ENCODE data around the gene AVEN. TPM values are rescaled to one million over a fixed set of nuclear protein-coding genes. Genes with fewer than 3 reads are reported as not detected.
"Not testable (repeated sequence)": the region's sequence is repeated elsewhere in the genome, so short reads cannot be mapped to it uniquely, and the experiment has no call there.

AVEN gene
- total RNA-seq, 1 donor from 2014 or later = 27.3 TPM

- H3K27me3 Mint-ChIP-seq (ENCODE audit: low read depth) = no peaks in the 10 kb centered on the region
- H3K36me3 Mint-ChIP-seq (ENCODE audit: low read depth) = peaks cover 7% of the 10 kb centered on the region
- H3K4me1 Mint-ChIP-seq (ENCODE audit: low read depth) = no peaks in the 10 kb centered on the region
- H3K4me3 Mint-ChIP-seq (ENCODE audit: unreplicated experiment) = no peak overlapping the region
- DNase-seq (ENCODE audit: low spot score) = no peak
- no peak for TF ChIP-seq CTCF (IDR thresholded peaks at IDR 0.05)
- H3K27ac Mint-ChIP-seq (ENCODE audit: unreplicated experiment) = no peak overlapping the region
- no peaks in the 10 kb centered on the region for H3K9me3 Mint-ChIP-seq (ENCODE audit: low read depth)
Measured at GRCh38 chr15:34001536-34001935, 37.5 kb downstream of the AVEN start.

- H3K36me3 Mint-ChIP-seq (ENCODE audit: low read depth); H3K27me3 Mint-ChIP-seq (ENCODE audit: low read depth); H3K4me3 Mint-ChIP-seq (ENCODE audit: unreplicated experiment); H3K4me1 Mint-ChIP-seq (ENCODE audit: low read depth); H3K9me3 Mint-ChIP-seq (ENCODE audit: low read depth); DNase-seq (ENCODE audit: low spot score); H3K27ac Mint-ChIP-seq (ENCODE audit: unreplicated experiment): not testable (repeated sequence)
Measured at GRCh38 chr15:33995666-33996065, 43.3 kb downstream of the AVEN start.

GRCh38 chr15:33994005-33994615, 44.9 kb downstream of the AVEN start:
- peak; percentile 82 for TF ChIP-seq CTCF (IDR thresholded peaks at IDR 0.05)
- no peak overlapping the region for H3K4me3 Mint-ChIP-seq (ENCODE audit: unreplicated experiment)
- no peak for DNase-seq (ENCODE audit: low spot score)
- no peaks in the 10 kb centered on the region for H3K27me3 Mint-ChIP-seq (ENCODE audit: low read depth)
- no peak overlapping the region for H3K27ac Mint-ChIP-seq (ENCODE audit: unreplicated experiment)
- peaks cover 3% of the 10 kb centered on the region for H3K4me1 Mint-ChIP-seq (ENCODE audit: low read depth)
- no peaks in the 10 kb centered on the region for H3K9me3 Mint-ChIP-seq (ENCODE audit: low read depth)
- H3K36me3 Mint-ChIP-seq (ENCODE audit: low read depth) = no peaks in the 10 kb centered on the region

- no peak overlapping the region for H3K4me3 Mint-ChIP-seq (ENCODE audit: unreplicated experiment)
- no peak for DNase-seq (ENCODE audit: low spot score)
- no peak for TF ChIP-seq CTCF (IDR thresholded peaks at IDR 0.05)
- no peaks in the 10 kb centered on the region for H3K36me3 Mint-ChIP-seq (ENCODE audit: low read depth)
- H3K9me3 Mint-ChIP-seq (ENCODE audit: low read depth) = no peaks in the 10 kb centered on the region
- peaks cover 52% of the 10 kb centered on the region for H3K4me1 Mint-ChIP-seq (ENCODE audit: low read depth)
- no peaks in the 10 kb centered on the region for H3K27me3 Mint-ChIP-seq (ENCODE audit: low read depth)
- no peak overlapping the region for H3K27ac Mint-ChIP-seq (ENCODE audit: unreplicated experiment)
Measured at GRCh38 chr15:33988384-33988783, 50.6 kb downstream of the AVEN start.

GRCh38 chr15:33987444-33987843, 51.6 kb downstream of the AVEN start:
- Mint-ChIP-seq H3K4me3 (ENCODE audit: unreplicated experiment) (no peak overlapping the region), H3K27me3 (ENCODE audit: low read depth) (no peaks in the 10 kb centered on the region)

More at GRCh38 chr15:33987444-33987843, 51.6 kb downstream of the AVEN start:
- DNase-seq (ENCODE audit: low spot score) = no peak
- no peaks in the 10 kb centered on the region for H3K36me3 Mint-ChIP-seq (ENCODE audit: low read depth)
- TF ChIP-seq CTCF (IDR thresholded peaks at IDR 0.05) = no peak
- peaks cover 59% of the 10 kb centered on the region for H3K4me1 Mint-ChIP-seq (ENCODE audit: low read depth)
- H3K9me3 Mint-ChIP-seq (ENCODE audit: low read depth) = no peaks in the 10 kb centered on the region
- no peak overlapping the region for H3K27ac Mint-ChIP-seq (ENCODE audit: unreplicated experiment)
